Islet precursor cell (in vitro differentiated cells): ENCODE results near the gene ATG12.
"Not testable (repeated sequence)": the region's sequence is repeated elsewhere in the genome, so short reads cannot be mapped to it uniquely, and the experiment has no call there.

Experiments used
- DNase-seq: peaks from one replicate; pipeline ENCODE4 v3.0.0-alpha.2; 2018

Gene ATG12

GRCh38 chr5:115842089-115842935 is 947 bp upstream of the ATG12 start:
- peak; percentile 91 for DNase-seq

- DNase-seq, result no peak
Measured at GRCh38 chr5:115840873-115841272, 492 bp downstream of the ATG12 start.

GRCh38 chr5:115838885-115839518 is 2.4 kb downstream of the ATG12 start:
- no peak for DNase-seq

GRCh38 chr5:115835481-115835880 is 5.9 kb downstream of the ATG12 start:
- DNase-seq, result no peak

- no peak for DNase-seq
Measured at GRCh38 chr5:115831163-115831768, 10.1 kb downstream of the ATG12 start.

GRCh38 chr5:115829913-115830312 is 11.5 kb downstream of the ATG12 start:
- no peak for DNase-seq

- no peak for DNase-seq
Measured at GRCh38 chr5:115825948-115826347, 15.4 kb downstream of the ATG12 start.

GRCh38 chr5:115824983-115825382 is 16.4 kb downstream of the ATG12 start:
- DNase-seq, result not testable (repeated sequence)

GRCh38 chr5:115820846-115821245 is 20.5 kb downstream of the ATG12 start:
- no peak for DNase-seq

GRCh38 chr5:115818821-115819220 is 22.5 kb downstream of the ATG12 start:
- DNase-seq, result no peak

GRCh38 chr5:115817386-115817785 is 24.0 kb downstream of the ATG12 start:
- no peak for DNase-seq

GRCh38 chr5:115816226-115817081 is 24.9 kb downstream of the ATG12 start, which contains the start of gene CDO1:
TSS of gene CDO1 (minus strand) at chr5:115816659. CDS start at chr5:115816397, 262 bp downstream.
- peak; percentile 84 for DNase-seq

GRCh38 chr5:115815693-115816225 is 25.6 kb downstream of the ATG12 start:
- peak; percentile 68 for DNase-seq

- no peak for DNase-seq
Measured at GRCh38 chr5:115815006-115815692, 26.2 kb downstream of the ATG12 start.

- DNase-seq, result no peak
Measured at GRCh38 chr5:115813719-115814118, 27.6 kb downstream of the ATG12 start.

GRCh38 chr5:115812372-115812771 is 29.0 kb downstream of the ATG12 start:
- no peak for DNase-seq

- no peak for DNase-seq
Measured at GRCh38 chr5:115811406-115811805, 30.0 kb downstream of the ATG12 start.

GRCh38 chr5:115810761-115811160 is 30.6 kb downstream of the ATG12 start:
- DNase-seq, result no peak

- DNase-seq, result no peak
Measured at GRCh38 chr5:115809946-115810345, 31.4 kb downstream of the ATG12 start.

GRCh38 chr5:115808066-115808465 is 33.3 kb downstream of the ATG12 start:
- DNase-seq, result not testable (repeated sequence)

GRCh38 chr5:115807654-115808052 is 33.7 kb downstream of the ATG12 start:
- no peak for DNase-seq
